Stimulated activated CD4-positive, alpha-beta T cell treated with anti-CD3 and anti-CD28 coated beads, Interleukin-15, amount 100 ng/mL, for 24 hours (primary cell): Measurements from ENCODE around the gene FAM131C.

Source experiments
- DNase-seq: peaks from one replicate; pipeline ENCODE4 v3.0.0-alpha.2; 2020

The FAM131C gene

DNA sequence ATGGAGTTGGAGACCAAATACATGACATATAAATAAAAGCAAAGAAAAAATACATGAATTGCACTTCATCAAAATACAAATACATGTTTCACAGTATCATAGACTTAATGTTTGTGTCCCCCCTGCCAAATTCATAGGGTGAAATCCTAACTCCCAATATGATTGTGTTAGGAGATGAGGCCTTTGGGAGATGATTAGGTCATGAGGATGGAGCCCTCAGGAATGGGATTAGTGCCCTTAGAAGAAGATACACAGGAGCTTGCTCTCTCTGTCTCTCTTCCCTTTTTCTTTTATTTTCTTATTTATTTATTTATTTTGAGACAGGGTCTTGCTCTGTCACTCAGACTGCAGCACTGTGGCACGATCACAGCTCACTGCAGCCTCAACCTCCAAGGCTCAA is 26.0 kb upstream of the FAM131C start:
- DNase-seq = no peak

DNA sequence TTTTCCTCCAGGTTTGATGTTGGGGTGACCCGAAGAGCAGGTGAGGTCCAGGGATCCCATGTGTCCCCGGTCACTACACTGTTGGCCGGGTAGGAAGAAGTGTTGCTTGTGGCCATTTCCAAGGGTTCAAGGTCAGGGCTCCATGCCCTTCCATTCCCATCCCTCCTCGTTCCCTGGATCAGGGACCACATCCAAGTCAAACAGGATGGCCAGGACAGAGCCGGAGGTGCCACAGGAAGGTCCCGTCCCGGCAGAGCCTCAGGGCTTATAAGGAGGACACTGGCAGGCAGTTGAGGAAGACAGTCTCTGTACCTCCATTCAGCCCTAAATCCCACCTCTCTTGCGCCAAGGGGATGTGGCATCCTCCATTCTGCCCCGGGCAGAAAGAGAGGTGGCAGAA is 22.0 kb upstream of the FAM131C start:
- no peak for DNase-seq

DNA sequence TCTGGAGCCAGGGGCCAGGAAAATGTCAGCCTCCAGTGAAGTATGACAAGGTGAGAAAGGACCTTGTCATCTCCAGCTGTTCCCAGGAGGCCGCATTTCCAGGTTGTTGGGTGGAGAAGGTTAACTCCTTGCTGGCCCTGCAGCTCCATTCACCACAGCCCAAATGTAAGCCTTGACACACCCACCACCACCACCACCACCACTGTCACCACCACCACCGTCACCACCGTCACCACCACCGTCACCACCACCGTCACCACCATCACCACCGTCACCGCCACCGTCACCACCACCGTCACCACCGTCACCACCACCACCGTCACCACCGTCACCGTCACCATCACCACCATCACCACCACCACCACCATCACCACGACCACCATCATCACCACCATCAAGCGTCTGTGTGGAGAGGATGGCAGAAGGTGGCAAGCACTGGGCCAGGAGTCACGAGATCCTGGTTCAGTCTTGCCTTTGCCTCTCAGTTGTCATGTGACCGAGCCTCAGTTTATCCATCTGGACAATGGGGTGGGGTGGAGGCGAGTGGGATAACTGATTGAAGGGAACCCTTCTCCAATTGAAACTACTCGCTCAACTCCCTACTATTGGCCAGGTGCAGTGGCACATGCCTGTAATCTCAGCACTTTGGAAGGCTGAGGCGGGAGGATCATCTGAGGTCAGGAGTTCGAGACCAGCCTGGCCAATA is 21.2 kb upstream of the FAM131C start:
- DNase-seq = no peak

DNA sequence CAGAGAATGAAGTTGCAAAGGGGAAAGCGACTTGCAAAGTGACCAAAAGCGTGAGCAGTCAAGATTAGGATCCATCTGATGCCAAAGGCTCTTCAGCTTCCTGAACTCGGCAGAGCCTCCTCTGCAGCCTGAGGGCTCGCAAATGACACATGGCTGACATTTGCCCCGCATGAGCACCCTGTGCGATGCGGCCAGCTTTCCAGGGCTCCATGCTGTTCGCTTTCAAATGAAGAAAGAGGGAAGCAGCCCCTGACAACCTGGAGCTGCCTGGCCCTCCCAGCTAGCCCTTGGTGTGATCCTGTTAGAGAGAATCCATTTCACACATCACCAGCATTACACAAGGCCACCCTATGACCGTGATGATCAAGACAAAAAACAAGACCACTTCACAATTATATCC is 20.2 kb upstream of the FAM131C start:
- DNase-seq = no peak

DNA sequence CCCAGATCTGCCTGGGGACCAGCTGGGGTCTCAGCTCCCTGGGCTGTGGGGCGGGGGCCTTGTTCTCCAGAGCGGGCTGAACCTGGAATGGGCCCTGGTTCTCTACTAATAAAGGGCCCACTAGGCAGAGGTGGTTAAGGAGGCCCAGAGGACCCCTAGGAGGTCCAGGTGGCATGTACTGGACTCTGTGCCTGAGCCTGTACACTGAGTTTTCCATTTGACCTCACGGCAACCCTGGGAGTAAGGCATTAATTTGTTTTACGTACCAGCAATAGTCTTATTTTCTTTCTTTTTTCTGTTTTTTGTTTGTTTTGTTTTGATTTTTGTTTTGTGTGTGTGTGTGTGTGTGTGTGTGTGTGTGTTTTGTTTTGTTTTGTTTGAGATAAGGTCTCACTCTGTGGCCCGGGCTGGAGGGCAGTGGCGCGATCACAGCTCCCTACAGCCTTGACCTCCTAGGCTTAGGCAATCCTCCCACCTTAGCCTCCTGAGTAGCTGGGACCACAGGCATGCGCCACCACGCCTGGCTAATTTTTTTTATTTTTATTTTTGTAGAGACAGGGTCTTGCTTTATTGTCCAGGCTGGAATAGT is 19.6 kb upstream of the FAM131C start:
- DNase-seq = no peak

DNA sequence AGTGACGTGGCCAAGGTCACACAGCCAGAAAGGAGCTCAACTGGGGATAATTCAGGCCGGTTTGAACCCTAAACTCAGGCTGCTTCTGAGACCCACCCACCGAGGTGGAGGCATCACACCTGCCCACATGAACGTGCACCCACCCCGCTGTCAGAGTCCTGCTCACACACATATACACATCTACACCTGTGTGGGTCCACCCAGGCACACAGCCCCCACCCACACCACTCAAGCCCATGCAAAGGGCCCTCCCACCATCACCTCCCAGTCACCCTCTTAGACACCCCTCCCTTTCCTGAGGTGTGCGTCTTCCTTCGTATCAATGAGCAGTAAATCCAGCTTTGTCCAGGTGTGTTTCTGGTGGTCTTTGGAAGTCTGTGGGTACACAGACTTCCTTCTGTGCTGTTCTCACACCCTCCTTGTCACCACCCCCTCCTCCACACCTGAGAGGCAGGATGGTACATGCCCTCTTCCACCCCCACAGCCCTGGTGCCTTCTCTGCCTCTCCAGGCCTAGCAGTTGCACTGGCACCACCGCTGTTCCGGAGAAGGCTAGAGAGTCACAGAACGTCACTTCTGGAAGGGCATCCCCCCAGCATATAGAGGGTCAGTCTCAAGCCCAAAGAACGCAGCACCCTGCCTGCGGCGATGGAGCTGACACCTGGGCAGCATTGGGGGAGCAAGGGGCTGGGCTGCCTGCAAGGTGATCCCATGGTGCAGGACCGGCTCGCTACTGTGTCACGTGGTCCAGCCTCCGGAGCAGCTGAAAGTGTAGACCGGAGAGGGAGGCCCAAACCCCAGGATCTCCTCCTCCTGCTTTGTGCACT is 18.9 kb upstream of the FAM131C start:
- DNase-seq = no peak

DNA sequence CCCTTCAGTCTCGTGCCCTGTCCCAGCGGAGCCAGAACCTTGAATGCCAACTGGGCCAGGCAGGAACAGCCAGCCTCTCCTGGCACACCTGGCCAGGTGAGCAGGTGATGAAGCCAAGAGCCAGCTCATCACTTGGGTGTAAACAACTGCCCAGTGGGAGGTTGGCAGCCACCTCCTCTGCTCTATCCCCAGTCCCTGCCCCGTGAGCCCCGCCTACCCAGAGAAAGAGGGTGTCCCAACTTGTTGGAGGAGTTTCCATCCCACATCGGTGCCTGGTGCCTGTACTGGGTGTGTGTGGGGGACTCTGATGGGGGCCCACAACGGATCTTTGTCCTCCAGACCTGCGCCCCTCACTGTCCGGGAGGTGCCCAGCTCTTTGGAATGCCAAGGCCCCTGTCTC is 17.8 kb upstream of the FAM131C start:
- DNase-seq = no peak

DNA sequence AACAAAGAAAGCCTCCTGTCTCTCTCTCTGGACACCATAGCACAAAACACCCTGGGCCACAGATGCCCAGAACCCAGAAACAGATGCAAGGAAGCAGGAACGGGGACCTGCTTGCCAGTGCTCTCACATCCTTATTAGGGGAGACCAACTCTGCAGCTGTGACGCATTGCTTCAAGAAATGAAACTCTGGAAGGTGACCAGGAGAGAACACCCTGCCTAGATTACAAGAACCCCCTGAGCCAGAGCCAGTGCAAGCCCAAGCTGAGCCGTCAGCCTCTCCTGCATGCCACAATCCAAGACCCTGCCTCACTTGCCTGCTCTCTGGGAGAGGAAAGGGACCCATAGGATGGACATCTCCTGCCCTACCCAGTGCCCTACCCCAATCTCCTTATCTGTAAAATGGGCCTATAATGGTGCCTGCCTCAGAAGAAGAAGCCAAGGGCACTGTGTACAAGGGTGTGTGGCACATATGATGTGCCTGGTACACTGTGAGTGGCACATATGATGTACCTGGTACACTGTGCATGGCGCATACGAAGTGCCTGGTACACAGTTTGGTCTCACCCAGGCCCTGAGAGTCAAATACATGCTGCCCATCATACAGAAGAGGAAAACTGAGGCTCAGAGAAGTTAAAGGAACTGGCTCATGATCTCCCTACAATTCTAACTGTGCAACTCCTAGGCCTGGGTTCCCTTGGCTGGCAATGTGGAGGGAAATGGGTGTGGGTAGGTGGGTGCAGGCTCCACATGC is 16.8 kb upstream of the FAM131C start:
- no peak for DNase-seq

DNA sequence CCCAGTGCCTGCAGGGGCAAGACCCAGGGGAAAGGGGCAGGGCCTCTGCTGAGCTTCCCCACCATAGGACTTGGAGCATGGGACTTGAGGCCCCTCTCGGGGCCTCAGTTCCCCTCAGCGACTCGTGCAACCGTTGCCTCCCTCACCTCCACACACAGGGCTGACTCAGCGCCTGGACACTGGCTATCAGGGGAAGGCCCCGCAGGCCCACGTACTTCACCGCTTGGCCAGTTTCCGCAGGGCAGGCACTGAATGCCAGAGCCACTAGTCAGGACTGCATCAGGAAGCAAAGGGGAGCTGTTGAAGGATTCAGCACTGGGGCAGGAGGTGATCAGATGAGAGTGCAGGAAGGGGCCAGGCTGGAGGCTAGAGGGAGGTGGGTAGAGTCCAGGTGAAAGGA is 15.5 kb upstream of the FAM131C start:
- no peak for DNase-seq

DNA sequence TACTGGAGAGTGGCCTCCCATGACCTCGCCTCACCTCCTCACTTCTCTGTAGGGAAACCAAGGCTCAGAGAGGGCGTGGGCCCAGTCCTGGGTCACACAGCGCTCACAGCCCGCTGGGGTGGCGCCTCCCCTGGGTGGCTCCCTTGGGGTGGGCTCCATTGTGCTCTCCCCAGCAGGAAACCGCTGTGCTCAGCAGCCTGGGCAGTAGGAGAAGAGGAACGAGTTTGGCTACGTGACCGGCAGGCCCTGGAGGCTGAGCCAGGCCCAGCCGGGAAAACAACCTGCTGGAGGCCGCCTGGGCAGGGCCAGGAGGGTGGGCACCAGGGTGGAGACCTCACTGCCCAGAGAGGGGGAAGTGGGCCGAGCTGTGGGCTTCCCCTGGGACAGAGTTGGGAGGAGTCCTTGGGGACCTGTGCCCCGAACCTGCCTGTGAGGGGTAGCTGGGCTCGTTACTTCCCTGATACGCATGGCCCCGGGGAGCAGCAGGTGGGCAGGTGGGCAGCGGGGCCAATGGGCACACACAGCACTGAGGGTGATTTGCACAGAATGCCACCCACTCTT is 15.0 kb upstream of the FAM131C start:
- DNase-seq = no peak

DNA sequence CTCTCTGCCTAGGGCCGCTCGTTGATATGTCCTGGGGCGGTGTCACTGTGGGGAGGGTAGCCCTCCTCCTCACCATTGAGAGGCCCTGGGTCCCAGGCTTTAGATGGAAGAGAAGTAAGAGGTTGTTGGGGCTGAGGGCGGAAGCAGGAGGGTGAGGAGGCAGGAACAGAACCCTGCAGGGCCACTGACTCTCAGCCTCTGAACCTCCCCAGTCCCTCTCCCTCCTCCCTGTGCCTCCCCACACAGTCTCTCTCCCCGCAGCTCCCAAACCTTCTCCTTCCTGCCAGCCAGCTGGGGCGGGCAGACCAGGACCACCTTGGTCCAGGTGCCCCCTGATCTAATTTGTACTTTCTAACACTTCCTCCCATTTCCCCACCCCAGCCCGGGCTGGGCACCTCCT is 14.3 kb upstream of the FAM131C start:
- no peak for DNase-seq

DNA sequence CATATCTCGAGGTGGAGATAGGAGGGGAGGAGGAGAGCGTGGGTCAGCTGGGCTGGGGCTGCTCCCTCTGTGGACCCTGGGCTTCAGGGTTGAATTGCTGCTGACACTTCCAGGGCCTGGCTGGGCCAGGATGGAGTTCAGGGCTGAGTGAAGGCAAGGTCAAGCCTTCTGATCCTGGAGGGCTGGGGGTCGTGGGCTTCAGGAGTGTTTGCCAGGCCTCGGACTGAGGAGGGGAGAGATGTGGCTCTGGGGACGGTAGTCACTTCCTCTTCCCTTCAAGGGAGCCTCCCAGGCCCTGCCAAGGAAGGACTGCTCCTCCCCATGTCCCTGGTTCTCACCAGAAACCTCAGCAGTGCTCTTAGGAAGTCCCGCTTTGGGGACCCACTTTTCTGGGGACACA is 12.1 kb upstream of the FAM131C start:
- DNase-seq = no peak

DNA sequence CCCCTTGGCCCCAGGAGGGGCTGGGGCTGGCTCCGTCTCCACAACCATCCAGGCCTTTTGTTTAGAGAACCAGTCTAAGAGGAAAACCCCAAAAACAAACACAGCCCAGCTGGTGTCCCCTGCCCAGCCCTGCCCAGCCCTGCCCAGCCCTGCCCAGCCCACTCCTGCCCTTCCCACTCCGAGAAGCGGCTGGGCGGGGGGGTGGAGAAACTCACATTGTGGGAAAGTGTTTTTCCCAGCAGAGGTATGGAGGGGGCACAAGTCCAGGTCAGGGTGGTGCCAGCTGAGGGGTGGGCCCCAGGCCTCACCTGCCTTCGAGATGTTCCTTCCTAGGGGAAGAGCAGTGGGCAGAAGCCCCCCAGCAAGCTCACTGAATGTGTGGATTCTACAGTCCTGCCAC is 10.0 kb upstream of the FAM131C start:
- no peak for DNase-seq

DNA sequence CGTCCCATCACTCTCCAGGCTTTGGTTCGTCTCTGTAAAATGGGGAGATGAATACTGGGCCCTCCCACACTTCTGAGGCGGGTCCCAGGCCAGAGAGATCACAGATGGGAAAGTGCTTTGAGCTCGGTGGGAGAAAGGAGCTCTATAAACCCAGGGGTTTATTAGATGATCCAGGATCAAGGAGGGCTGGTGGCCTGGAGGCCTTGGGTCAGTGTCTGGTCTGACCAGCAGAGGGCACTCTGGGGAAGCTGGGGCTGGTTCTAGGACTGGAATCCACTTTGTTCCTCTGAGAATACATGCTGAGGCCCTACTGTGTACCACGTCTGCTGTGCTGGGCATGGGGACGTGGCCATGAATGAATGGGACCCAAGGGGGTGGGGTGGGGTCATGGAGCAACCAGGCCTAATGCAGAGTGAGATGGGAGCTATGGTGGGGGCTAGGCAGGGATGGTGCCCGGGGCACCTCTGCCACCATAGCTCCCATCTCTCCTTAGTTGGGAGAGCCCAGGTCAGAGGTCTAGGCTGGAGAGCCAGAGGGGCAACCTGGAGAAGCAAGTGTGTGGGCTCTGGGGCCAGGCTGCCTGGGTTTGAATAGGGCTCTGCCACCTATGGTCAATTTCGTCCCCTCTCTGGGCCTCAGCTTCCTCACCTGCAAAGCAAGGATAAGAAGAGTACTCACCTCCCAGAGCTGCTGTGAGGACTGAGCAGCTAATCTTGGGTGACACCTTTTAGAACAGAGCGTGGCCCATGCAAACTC is 9.0 kb upstream of the FAM131C start:
- peak; percentile 79 for DNase-seq

DNA sequence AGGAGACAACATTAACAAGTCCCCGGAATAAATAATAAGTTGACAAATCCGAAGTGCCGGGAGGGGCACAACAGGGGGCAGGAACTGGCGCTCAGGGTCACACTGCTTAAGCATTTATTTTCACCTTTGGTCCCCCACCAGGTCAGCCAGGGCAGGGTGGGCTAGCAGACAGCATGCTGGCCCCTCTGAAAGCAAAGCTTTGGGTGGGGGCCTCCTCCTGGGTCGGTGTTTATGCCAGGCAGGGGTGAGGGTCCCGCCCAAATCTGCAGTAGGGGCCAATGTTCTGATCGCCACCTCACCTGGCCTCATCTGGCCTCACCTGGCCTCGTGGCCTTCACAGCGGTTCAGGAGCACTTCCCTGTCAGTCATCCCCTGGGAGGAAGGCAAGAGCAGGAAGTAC is 8.2 kb upstream of the FAM131C start:
- DNase-seq = no peak

DNA sequence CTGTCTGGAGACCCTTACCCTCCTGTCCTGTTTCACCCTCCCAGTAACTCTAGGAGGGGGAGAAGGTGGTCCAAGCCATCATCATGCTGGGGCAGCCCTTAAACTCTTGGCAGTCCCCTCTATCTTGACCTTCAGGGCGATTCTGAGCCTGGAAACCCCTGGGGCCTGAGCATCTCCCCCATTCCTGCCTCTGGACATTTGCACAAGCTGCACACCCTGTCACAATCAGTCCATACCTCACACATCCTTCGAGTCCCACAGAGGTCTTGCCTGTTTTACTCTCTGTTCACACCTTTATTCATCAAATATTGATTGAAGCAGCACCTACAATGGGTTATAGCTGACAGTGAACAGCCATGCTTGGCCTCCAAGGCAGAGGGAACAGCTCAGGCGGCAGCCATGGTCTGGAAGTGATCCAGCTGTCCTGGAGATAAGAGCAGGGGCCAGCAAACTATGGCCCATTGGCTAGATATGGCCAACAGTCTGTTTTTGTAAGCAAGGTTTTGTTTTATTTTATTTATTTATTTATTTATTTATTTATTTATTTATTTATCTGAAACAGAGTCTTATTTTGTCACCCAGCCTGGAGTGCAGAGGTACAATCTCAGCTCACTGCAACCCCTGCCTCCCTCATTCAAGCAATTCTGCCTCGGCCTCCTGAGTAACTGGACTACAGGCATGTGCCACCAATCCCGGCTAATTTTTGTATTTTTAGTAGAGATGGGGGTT is 7.1 kb upstream of the FAM131C start:
- DNase-seq = no peak

DNA sequence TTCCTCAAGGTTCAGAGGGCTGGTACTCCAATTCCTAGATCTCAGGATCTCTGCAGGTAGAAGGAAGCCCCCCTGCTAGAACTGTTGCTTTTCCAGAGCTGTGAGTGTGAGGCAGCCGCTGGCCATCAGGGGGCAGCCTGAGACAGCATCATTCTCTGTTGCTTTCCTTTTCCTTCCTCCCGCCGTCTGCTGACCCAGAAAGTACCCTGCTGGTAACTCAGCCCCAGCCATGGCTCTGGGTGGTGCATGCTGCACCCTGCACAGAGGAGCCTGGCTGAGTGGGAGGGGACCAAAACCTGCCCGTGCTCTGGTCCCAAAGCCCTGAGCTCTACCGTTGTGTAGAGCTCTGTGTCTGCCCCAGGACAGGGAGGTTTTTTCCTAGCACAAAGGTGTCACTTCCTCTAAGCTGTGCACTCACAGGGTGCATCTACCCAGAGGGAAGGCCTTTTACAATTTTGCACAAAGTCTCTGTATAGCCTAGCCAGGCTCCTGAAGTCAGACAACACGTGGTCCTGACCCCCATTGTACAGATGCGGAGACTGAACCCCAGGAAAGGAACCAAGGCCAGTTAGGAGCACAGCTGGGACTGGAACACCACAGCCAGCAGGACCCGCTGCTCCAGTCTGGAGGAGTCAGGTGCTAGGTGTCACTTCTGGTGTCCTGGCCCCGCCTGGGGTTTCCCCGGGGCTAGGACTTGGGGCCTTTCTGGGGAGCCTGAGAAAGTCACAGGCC is 5.6 kb upstream of the FAM131C start:
- peak; percentile 81 for DNase-seq

DNA sequence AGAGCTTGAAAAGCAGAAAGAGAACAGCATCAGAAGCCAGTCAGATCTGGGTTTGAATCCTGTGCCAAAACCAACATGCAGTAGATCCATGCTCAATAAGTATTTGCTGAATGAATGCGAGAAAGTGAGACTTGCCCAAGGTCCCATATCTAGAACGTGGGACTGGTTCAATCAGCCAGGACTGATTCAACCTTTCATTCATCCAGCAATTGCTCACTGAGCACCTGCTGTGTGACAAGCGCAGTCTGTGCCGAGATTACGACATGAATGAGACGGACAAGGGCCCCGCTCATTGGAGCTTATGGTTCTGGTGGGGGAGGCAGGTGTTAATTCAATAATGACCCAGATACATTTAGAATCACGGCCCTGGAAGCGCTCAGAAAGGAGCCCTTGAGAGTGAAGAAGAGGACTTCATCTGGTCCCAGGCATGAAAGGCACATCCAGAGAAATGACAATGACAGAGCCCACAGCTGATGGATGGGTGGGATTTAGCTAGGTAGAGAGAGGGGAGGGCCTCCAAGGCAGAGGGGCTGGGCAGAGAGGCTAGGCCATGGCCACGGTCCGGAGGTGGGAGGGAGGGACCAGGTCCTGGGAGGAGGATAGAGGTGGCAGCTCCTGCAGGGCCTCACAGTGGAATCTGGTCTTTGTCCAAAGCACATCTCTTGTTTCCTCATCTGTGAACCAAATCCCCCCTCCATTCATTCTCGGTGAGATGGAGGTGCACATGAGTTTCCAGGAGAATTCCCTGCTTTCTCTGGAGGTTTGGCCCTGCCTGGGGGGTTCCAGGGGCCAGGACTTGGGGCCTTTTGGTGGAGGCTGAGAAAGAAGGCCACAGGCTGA is 4.2 kb upstream of the FAM131C start:
- DNase-seq = no peak

DNA sequence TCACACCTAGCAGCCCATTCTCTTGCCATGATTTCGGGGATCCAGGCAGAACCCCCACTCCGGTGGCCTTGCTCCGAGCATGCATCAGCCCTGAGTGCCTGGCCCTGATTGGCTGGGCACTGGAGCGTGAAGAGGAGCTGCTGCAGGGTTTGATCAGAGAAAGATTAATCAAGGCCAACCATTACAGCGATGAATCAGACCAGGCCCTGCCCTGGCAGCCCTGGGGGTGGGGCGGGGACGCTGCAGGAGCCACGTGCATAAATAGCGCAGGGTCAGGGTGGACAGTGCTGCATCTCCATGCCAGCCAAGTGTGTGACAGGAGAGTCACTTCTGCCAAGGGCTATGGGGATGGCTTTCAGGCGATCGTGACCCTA is 3.4 kb upstream of the FAM131C start:
- no peak for DNase-seq
